ENCODE results near the gene JAG2.

- TF ChIP-seq POLR2A (IDR thresholded peaks at IDR 0.05): no peak
- no peak for TF ChIP-seq CTCF (IDR thresholded peaks at IDR 0.05)
These were observed 43.8 kb downstream of the JAG2 start for GRCh38 chr14:105124823-105125222.
